ENCODE results near the gene ABHD17A. TPM values are rescaled to one million over a fixed set of nuclear protein-coding genes. Genes with fewer than 3 reads are reported as not detected.
A peak's percentile ranks its signal among the peaks of the same experiment; 100 is the strongest.

ABHD17A gene
- total RNA-seq, 1 donor from 2014 or later, result 20.2 TPM

GRCh38 chr19:1860042-1860775, 25.1 kb downstream of the ABHD17A start:
- Histone ChIP-seq H4K20me1 (ENCODE audit: low read depth) (peaks cover 72% of the 10 kb centered on the region), H3K4me3 (peak overlapping the region; percentile 35), H3K79me2 (ENCODE audit: low read depth) (peaks cover 63% of the 10 kb centered on the region), H3K27ac (no peak overlapping the region), H3K27me3 (peaks cover 55% of the 10 kb centered on the region), H3K36me3 (no peaks in the 10 kb centered on the region), H3K9me3 (ENCODE audit: low read depth) (no peaks in the 10 kb centered on the region), H3K9ac (no peak overlapping the region), H3F3A (ENCODE audit: low read depth) (peaks cover 49% of the 10 kb centered on the region), H3K4me1 (peaks cover 63% of the 10 kb centered on the region), H3K4me2 (peak overlapping the region; percentile 76), H2AFZ (replicated peaks) (no peak overlapping the region)
- DNase-seq (ENCODE audit: low spot score), result peak; percentile 86
- Mint-ChIP-seq H3K27ac (no peak overlapping the region), H3K36me3 (no peaks in the 10 kb centered on the region), H3K27me3 (ENCODE audit: insufficient read depth, low read depth) (peaks cover 14% of the 10 kb centered on the region), H3K4me1 (peaks cover 35% of the 10 kb centered on the region), H3K9me3 (no peaks in the 10 kb centered on the region), H3K4me3 (peak overlapping the region; percentile 75)
- TF ChIP-seq CTCF (IDR thresholded peaks at IDR 0.05), result no peak
- no peak for TF ChIP-seq EZH2phosphoT487 (IDR thresholded peaks at IDR 0.05)
- TF ChIP-seq EZH2 (IDR thresholded peaks at IDR 0.05), result no peak

- peaks cover 50% of the 10 kb centered on the region for H3F3A ChIP-seq (ENCODE audit: low read depth)
- Mint-ChIP-seq H3K9me3 (no peaks in the 10 kb centered on the region), H3K4me3 (peak overlapping the region; percentile 75), H3K4me1 (peaks cover 43% of the 10 kb centered on the region), H3K27me3 (ENCODE audit: insufficient read depth, low read depth) (peaks cover 14% of the 10 kb centered on the region), H3K36me3 (no peaks in the 10 kb centered on the region), H3K27ac (peak overlapping the region; percentile 61)
- TF ChIP-seq CTCF (IDR thresholded peaks at IDR 0.05) (peak; percentile 36), EZH2 (IDR thresholded peaks at IDR 0.05) (no peak), EZH2phosphoT487 (IDR thresholded peaks at IDR 0.05) (no peak)
- peaks cover 71% of the 10 kb centered on the region for H3K4me1 ChIP-seq
- H2AFZ ChIP-seq (replicated peaks), result no peak overlapping the region
- no peaks in the 10 kb centered on the region for H3K9me3 ChIP-seq (ENCODE audit: low read depth)
- peak overlapping the region; percentile 76 for H3K4me2 ChIP-seq
- H3K27ac ChIP-seq, result no peak overlapping the region
- peak; percentile 75 for DNase-seq (ENCODE audit: low spot score)
- H3K4me3 ChIP-seq, result peak overlapping the region; percentile 35
- no peaks in the 10 kb centered on the region for H3K36me3 ChIP-seq
- H3K9ac ChIP-seq, result no peak overlapping the region
- H4K20me1 ChIP-seq (ENCODE audit: low read depth), result peaks cover 80% of the 10 kb centered on the region
- H3K27me3 ChIP-seq, result peaks cover 55% of the 10 kb centered on the region
- H3K79me2 ChIP-seq (ENCODE audit: low read depth), result peaks cover 63% of the 10 kb centered on the region
Measured at GRCh38 chr19:1859331-1859781, 25.9 kb downstream of the ABHD17A start.

DNA sequence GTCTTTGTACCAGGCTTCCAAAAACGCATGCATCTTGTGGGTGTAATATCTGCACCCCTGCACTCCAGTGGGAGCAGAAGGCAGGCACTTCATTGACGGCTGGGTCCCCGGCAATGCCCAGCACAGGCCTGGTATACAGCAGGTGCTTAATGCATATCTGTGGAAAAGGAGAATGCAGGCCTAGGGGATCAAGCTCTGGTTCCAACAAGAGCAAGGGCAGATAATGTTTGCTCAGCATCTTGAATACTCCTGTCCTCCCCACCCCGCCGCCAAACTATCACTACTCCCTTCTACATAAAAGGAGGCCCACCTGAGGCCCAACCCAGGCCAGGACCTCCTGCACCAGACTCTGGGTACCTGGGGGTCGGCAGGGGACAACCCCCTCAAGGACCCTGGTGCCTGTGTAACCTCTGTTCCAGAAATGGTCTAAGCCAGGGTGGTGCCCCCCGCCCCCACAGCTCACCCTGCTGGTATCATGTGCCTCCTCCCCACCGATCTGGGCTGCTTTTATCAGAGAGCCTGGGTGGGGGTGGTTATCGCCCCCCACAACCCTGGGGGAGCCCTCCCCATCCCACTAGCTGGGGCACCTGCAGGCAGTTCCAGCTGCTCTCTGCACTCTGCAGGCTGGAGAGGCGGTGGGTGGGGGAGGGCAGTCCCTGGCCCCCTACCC, 26.7 kb downstream of the ABHD17A start:
- peaks cover 77% of the 10 kb centered on the region for H3K4me1 ChIP-seq
- H3K4me3 Mint-ChIP-seq, result peak overlapping the region; percentile 52

More for the DNA sequence above, 26.7 kb downstream of the ABHD17A start:
- Mint-ChIP-seq H3K9me3 (no peaks in the 10 kb centered on the region), H3K4me1 (peaks cover 43% of the 10 kb centered on the region), H3K27me3 (ENCODE audit: insufficient read depth, low read depth) (peaks cover 14% of the 10 kb centered on the region), H3K27ac (no peak overlapping the region), H3K36me3 (no peaks in the 10 kb centered on the region)
- Histone ChIP-seq H2AFZ (replicated peaks) (no peak overlapping the region), H3F3A (ENCODE audit: low read depth) (peaks cover 52% of the 10 kb centered on the region), H3K9ac (no peak overlapping the region), H3K79me2 (ENCODE audit: low read depth) (peaks cover 71% of the 10 kb centered on the region), H3K9me3 (ENCODE audit: low read depth) (no peaks in the 10 kb centered on the region), H4K20me1 (ENCODE audit: low read depth) (peaks cover 88% of the 10 kb centered on the region), H3K4me2 (peak overlapping the region; percentile 76), H3K27ac (no peak overlapping the region), H3K36me3 (no peaks in the 10 kb centered on the region), H3K27me3 (peaks cover 55% of the 10 kb centered on the region), H3K4me3 (no peak overlapping the region)
- no peak for DNase-seq (ENCODE audit: low spot score)
- no peak for TF ChIP-seq EZH2phosphoT487 (IDR thresholded peaks at IDR 0.05)
- TF ChIP-seq CTCF (IDR thresholded peaks at IDR 0.05), result no peak
- no peak for TF ChIP-seq EZH2 (IDR thresholded peaks at IDR 0.05)

All from neural progenitor cell (in vitro differentiated cells).